ENCODE measurements around the gene TUBG1.
"Not testable (repeated sequence)": the region's sequence is repeated elsewhere in the genome, so short reads cannot be mapped to it uniquely, and the experiment has no call there.

Gene TUBG1

GRCh38 chr17:42653179-42654124, 44.0 kb downstream of the TUBG1 start:
- no peak overlapping the region for H4K8ac ChIP-seq (ENCODE audit: low read depth, low read length)

GRCh38 chr17:42655528-42655927, 46.0 kb downstream of the TUBG1 start:
- no peak overlapping the region for H3K56ac ChIP-seq (ENCODE audit: low read length)
- H2BK15ac ChIP-seq (replicated peaks; ENCODE audit: low read depth) = no peak overlapping the region
- no peak overlapping the region for H2BK120ac ChIP-seq (ENCODE audit: low read depth, low read length)
- no peaks in the 10 kb centered on the region for H3K36me3 ChIP-seq (ENCODE audit: control insufficient read depth, insufficient read depth, low read length)
- H3K4me2 ChIP-seq (ENCODE audit: low read length) = no peak overlapping the region
- H3K27ac ChIP-seq (ENCODE audit: low read depth, low read length) = no peak overlapping the region
- no peaks in the 10 kb centered on the region for H3K27me3 ChIP-seq (ENCODE audit: insufficient read depth, low read length, poor library complexity)
- no peak overlapping the region for H3K23ac ChIP-seq (ENCODE audit: low read length)
- no peak overlapping the region for H4K5ac ChIP-seq (ENCODE audit: low read length)
- no peak overlapping the region for H2AK5ac ChIP-seq (ENCODE audit: low read length)
- no peak overlapping the region for H4K8ac ChIP-seq (ENCODE audit: low read depth, low read length)
- no peak overlapping the region for H3K9ac ChIP-seq (ENCODE audit: low read length)
- no peaks in the 10 kb centered on the region for H3K79me2 ChIP-seq (ENCODE audit: control insufficient read depth, insufficient read depth, low read length)
- no CpG with 5 or more reads among the region's 2 CpGs for WGBS (ENCODE audit: extremely low coverage, insufficient coverage, low lambda C conversion rate)
- H3K4me1 ChIP-seq (ENCODE audit: control insufficient read depth, low read depth, low read length) = peaks cover 6% of the 10 kb centered on the region
- H2BK5ac ChIP-seq (ENCODE audit: low read length) = no peak overlapping the region
- no peak overlapping the region for H3K4me3 ChIP-seq (ENCODE audit: low read length)
- H3K4ac ChIP-seq (ENCODE audit: low read depth, low read length) = no peak overlapping the region
- H3K18ac ChIP-seq (ENCODE audit: low read length) = peak overlapping the region; percentile 39
- peaks cover 3% of the 10 kb centered on the region for H3K79me1 ChIP-seq (ENCODE audit: low read length)
- no peak for DNase-seq

More at GRCh38 chr17:42653179-42654124, 44.0 kb downstream of the TUBG1 start:
- H3K27ac ChIP-seq (ENCODE audit: low read depth, low read length) = peak overlapping the region; percentile 71
- peak overlapping the region; percentile 5 for H2BK120ac ChIP-seq (ENCODE audit: low read depth, low read length)
- WGBS (ENCODE audit: extremely low coverage, insufficient coverage, low lambda C conversion rate) = no CpG with 5 or more reads among the region's 42 CpGs
- H3K9ac ChIP-seq (ENCODE audit: low read length) = peak overlapping the region; percentile 52
- H3K79me1 ChIP-seq (ENCODE audit: low read length) = no peaks in the 10 kb centered on the region
- peak overlapping the region; percentile 29 for H3K4me2 ChIP-seq (ENCODE audit: low read length)
- H3K23ac ChIP-seq (ENCODE audit: low read length) = no peak overlapping the region
- peak overlapping the region; percentile 66 for H2BK5ac ChIP-seq (ENCODE audit: low read length)
- H3K36me3 ChIP-seq (ENCODE audit: control insufficient read depth, insufficient read depth, low read length) = no peaks in the 10 kb centered on the region
- H3K79me2 ChIP-seq (ENCODE audit: control insufficient read depth, insufficient read depth, low read length) = no peaks in the 10 kb centered on the region
- H3K4me3 ChIP-seq (ENCODE audit: low read length) = no peak overlapping the region
- peak; percentile 92 for DNase-seq
- peaks cover 2% of the 10 kb centered on the region for H3K4me1 ChIP-seq (ENCODE audit: control insufficient read depth, low read depth, low read length)
- no peak overlapping the region for H4K5ac ChIP-seq (ENCODE audit: low read length)
- H3K27me3 ChIP-seq (ENCODE audit: insufficient read depth, low read length, poor library complexity) = no peaks in the 10 kb centered on the region
- H2BK15ac ChIP-seq (replicated peaks; ENCODE audit: low read depth) = peak overlapping the region; percentile 1
- H2AK5ac ChIP-seq (ENCODE audit: low read length) = no peak overlapping the region
- peak overlapping the region; percentile 70 for H3K56ac ChIP-seq (ENCODE audit: low read length)
- peak overlapping the region; percentile 95 for H3K4ac ChIP-seq (ENCODE audit: low read depth, low read length)
- peak overlapping the region; percentile 33 for H3K18ac ChIP-seq (ENCODE audit: low read length)

DNA sequence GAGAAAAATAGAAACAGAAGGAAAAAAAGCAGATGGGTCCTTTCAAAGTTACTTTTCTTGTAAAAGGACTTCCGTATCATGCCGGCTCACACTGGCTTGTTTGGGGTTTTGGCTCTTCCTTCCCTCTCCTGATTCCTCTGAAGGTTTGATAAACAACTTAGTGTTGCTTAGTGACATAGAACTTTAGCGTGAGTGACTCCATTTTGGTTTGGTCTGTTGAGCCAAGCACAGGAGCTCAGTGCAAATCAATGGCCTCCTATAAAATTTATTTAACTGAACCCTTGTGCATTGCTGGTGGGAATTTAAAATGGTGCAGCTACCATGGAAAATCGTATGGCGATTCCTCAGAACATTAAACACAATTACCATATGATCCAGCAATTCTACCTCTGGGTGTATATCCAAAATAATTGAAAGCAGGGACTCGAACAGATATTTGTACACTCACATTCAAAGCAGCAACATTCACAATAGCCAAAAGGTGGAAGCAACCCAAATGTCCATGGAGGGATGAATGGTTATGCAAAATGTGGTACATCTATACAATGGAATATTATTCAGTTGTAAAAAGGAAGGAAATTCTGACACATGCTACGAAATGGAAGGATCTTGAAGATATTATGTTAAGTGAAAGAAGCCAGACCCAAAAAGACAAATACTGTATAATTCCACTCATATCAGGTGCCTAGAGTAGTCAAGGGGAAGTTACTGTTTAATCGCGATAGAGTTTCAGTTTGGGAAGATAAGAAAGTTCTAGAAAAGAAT, 48.5 kb downstream of the TUBG1 start:
- no peak for DNase-seq
- Histone ChIP-seq H2AK5ac (ENCODE audit: low read length) (no peak overlapping the region), H3K4me3 (ENCODE audit: low read length) (no peak overlapping the region), H2BK120ac (ENCODE audit: low read depth, low read length) (no peak overlapping the region), H3K9ac (ENCODE audit: low read length) (no peak overlapping the region), H3K18ac (ENCODE audit: low read length) (no peak overlapping the region), H3K27ac (ENCODE audit: low read depth, low read length) (no peak overlapping the region), H3K4me1 (ENCODE audit: control insufficient read depth, low read depth, low read length) (peaks cover 7% of the 10 kb centered on the region), H3K4ac (ENCODE audit: low read depth, low read length) (no peak overlapping the region), H4K5ac (ENCODE audit: low read length) (no peak overlapping the region), H3K36me3 (ENCODE audit: control insufficient read depth, insufficient read depth, low read length) (no peaks in the 10 kb centered on the region), H3K56ac (ENCODE audit: low read length) (no peak overlapping the region), H3K79me2 (ENCODE audit: control insufficient read depth, insufficient read depth, low read length) (no peaks in the 10 kb centered on the region), H3K27me3 (ENCODE audit: insufficient read depth, low read length, poor library complexity) (no peaks in the 10 kb centered on the region), H3K79me1 (ENCODE audit: low read length) (peaks cover 3% of the 10 kb centered on the region), H2BK5ac (ENCODE audit: low read length) (no peak overlapping the region), H2BK15ac (replicated peaks; ENCODE audit: low read depth) (no peak overlapping the region), H3K4me2 (ENCODE audit: low read length) (no peak overlapping the region), H4K8ac (ENCODE audit: low read depth, low read length) (no peak overlapping the region), H3K23ac (ENCODE audit: low read length) (no peak overlapping the region)
- no CpG with 5 or more reads among the region's 9 CpGs for WGBS (ENCODE audit: extremely low coverage, insufficient coverage, low lambda C conversion rate)

DNA sequence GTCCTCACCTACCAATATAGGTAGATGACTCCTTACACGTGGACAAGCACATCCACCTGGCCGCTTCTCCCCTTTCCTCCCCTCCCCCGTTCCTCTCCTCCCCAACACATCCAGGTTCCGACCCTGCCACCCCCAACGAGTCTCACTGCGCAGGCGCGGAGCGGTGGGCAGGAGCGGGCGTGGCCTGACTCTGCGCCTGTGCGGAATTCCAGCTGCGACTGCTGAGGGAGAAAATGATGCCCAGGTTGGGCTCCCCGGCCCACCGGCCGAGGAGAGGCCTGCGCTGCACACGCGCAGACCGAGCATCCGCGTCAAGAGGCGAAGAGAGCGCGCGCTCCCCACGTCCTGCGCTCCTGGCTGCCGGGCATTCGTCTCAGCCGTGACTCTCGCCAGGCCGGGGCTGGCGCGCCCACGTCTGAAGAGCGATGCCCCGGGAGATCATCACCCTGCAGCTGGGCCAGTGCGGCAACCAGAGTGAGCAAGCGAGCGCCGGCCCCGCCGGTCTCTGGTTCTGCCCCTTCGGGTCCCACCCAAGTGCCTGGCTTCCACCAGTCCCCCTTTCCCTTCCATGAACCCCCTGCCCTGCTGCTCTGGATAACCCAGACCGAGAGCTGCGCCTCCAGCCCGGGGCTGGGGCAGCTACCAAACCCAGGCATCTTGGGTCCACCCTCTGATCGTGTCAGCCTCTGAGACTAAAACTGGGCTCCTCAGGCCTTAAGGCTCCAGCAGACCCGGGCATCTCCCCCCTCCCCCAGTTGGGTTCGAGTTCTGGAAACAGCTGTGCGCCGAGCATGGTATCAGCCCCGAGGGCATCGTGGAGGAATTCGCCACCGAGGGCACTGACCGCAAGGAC, 49.8 kb downstream of the TUBG1 start, which contains the start of gene TUBG2:
Gene TUBG2 (plus strand): TSS at position 206 of the 853 bp plus-strand sequence. CDS start 220 bp downstream, at position 426.
- Histone ChIP-seq H2BK15ac (replicated peaks; ENCODE audit: low read depth) (no peak within 1 kb of the TSS), H3K4ac (ENCODE audit: low read depth, low read length) (no peak within 1 kb of the TSS), H4K5ac (ENCODE audit: low read length) (no peak within 1 kb of the TSS), H4K8ac (ENCODE audit: low read depth, low read length) (no peak within 1 kb of the TSS), H3K36me3 (ENCODE audit: control insufficient read depth, insufficient read depth, low read length) (no peaks in the 10 kb centered on the region), H3K79me2 (ENCODE audit: control insufficient read depth, insufficient read depth, low read length) (no peaks in the 10 kb centered on the region), H3K23ac (ENCODE audit: low read length) (no peak within 1 kb of the TSS), H3K9ac (ENCODE audit: low read length) (peak within 1 kb of the TSS; percentile 78), H3K27me3 (ENCODE audit: insufficient read depth, low read length, poor library complexity) (no peaks in the 10 kb centered on the region), H3K27ac (ENCODE audit: low read depth, low read length) (peak within 1 kb of the TSS; percentile 8), H3K79me1 (ENCODE audit: low read length) (peaks cover 3% of the 10 kb centered on the region), H2BK5ac (ENCODE audit: low read length) (no peak within 1 kb of the TSS), H3K4me1 (ENCODE audit: control insufficient read depth, low read depth, low read length) (peaks cover 7% of the 10 kb centered on the region), H2AK5ac (ENCODE audit: low read length) (no peak within 1 kb of the TSS), H3K56ac (ENCODE audit: low read length) (peak within 1 kb of the TSS; percentile 92), H2BK120ac (ENCODE audit: low read depth, low read length) (no peak within 1 kb of the TSS), H3K4me2 (ENCODE audit: low read length) (peak within 1 kb of the TSS; percentile 75), H3K4me3 (ENCODE audit: low read length) (peak within 1 kb of the TSS; percentile 42), H3K18ac (ENCODE audit: low read length) (peak within 1 kb of the TSS; percentile 11)
- DNase-seq = peak; percentile 94
- WGBS (ENCODE audit: extremely low coverage, insufficient coverage, low lambda C conversion rate) = no CpG with 5 or more reads among the region's 59 CpGs

DNA sequence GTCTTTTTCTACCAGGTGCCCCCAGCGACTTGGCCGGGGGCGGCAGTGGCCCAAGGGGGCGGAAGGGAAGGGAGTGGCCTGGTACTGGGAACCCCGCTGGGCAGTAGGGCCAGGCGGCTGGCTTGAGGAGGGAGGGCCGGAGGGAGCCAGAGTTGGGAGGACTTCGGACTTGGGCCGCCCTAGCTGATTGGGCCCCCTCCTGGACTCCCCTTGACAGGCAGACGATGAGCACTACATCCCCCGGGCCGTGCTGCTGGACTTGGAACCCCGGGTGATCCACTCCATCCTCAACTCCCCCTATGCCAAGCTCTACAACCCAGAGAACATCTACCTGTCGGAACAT, 50.4 kb downstream of the TUBG1 start:
- H2BK15ac ChIP-seq (replicated peaks; ENCODE audit: low read depth); H2BK5ac ChIP-seq (ENCODE audit: low read length); H4K5ac ChIP-seq (ENCODE audit: low read length); H2BK120ac ChIP-seq (ENCODE audit: low read depth, low read length); H3K4me2 ChIP-seq (ENCODE audit: low read length); H3K23ac ChIP-seq (ENCODE audit: low read length); H3K18ac ChIP-seq (ENCODE audit: low read length); H4K8ac ChIP-seq (ENCODE audit: low read depth, low read length); H3K4ac ChIP-seq (ENCODE audit: low read depth, low read length); H3K4me1 ChIP-seq (ENCODE audit: control insufficient read depth, low read depth, low read length); H3K4me3 ChIP-seq (ENCODE audit: low read length); H3K27me3 ChIP-seq (ENCODE audit: insufficient read depth, low read length, poor library complexity); H3K79me2 ChIP-seq (ENCODE audit: control insufficient read depth, insufficient read depth, low read length); H3K79me1 ChIP-seq (ENCODE audit: low read length); H3K27ac ChIP-seq (ENCODE audit: low read depth, low read length); H3K36me3 ChIP-seq (ENCODE audit: control insufficient read depth, insufficient read depth, low read length); H2AK5ac ChIP-seq (ENCODE audit: low read length); DNase-seq: not testable (repeated sequence)
- H3K56ac ChIP-seq (ENCODE audit: low read length) = peak overlapping the region; percentile 92
- H3K9ac ChIP-seq (ENCODE audit: low read length) = peak overlapping the region; percentile 78
- no CpG with 5 or more reads among the region's 14 CpGs for WGBS (ENCODE audit: extremely low coverage, insufficient coverage, low lambda C conversion rate)

Data from mesendoderm (in vitro differentiated cells).